ENCODE data around the gene LARGE1.

GRCh38 chr22:33776491-33776890 is 143.8 kb downstream of the LARGE1 start:
- TF ChIP-seq POLR2A (IDR thresholded peaks at IDR 0.05) = no peak
- TF ChIP-seq, protein P1, sequence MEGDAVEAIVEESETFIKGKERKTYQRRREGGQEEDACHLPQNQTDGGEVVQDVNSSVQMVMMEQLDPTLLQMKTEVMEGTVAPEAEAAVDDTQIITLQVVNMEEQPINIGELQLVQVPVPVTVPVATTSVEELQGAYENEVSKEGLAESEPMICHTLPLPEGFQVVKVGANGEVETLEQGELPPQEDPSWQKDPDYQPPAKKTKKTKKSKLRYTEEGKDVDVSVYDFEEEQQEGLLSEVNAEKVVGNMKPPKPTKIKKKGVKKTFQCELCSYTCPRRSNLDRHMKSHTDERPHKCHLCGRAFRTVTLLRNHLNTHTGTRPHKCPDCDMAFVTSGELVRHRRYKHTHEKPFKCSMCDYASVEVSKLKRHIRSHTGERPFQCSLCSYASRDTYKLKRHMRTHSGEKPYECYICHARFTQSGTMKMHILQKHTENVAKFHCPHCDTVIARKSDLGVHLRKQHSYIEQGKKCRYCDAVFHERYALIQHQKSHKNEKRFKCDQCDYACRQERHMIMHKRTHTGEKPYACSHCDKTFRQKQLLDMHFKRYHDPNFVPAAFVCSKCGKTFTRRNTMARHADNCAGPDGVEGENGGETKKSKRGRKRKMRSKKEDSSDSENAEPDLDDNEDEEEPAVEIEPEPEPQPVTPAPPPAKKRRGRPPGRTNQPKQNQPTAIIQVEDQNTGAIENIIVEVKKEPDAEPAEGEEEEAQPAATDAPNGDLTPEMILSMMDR (IDR thresholded peaks at IDR 0.05) = no peak

All from Peyer's patch (tissue), 4 donors.